Testis (tissue), 3 donors: Measurements from ENCODE around the gene SLC25A33. TPM values are rescaled to one million over a fixed set of nuclear protein-coding genes. Genes with fewer than 3 reads are reported as not detected.
A peak's percentile ranks its signal among the peaks of the same experiment; 100 is the strongest.

Experiments
- DNase-seq: peaks from one replicate; pipeline ENCODE4 v3.0.0-alpha.2; 2019
- H3K27ac ChIP-seq, 2 donors: fragments of 200-600 bp; sonication (generic); one replicate each; pipeline ENCODE4 v1.5.1; 2019
- H3K27me3 ChIP-seq: fragments of 200-600 bp; sonication (generic); one replicate; pipeline ENCODE4 v1.5.1; 2019
- H3K36me3 ChIP-seq: fragments of 200-600 bp; sonication (generic); one replicate; pipeline ENCODE4 v1.5.1; 2017; ENCODE audit warnings: low read depth; ENCODE audit errors: missing control alignments
- H3K4me1 ChIP-seq: fragments of 200-600 bp; sonication (generic); one replicate; pipeline ENCODE4 v1.5.1; 2019
- H3K4me3 ChIP-seq, 2 donors: fragments of 200-600 bp; sonication (generic); one replicate each; pipeline ENCODE4 v1.5.1; 2017 to 2019
- H3K9me3 ChIP-seq: fragments of 200-600 bp; sonication (generic); one replicate; pipeline ENCODE4 v1.5.1; 2017
- POLR2A ChIP-seq: fragments of 450-650 bp; IDR thresholded peaks from one replicate; pipeline ENCODE4 v1.6.1; 2017; ENCODE audit warnings: antibody characterized with exemption, mild to moderate bottlenecking, moderate library complexity
- WGBS, 2 donors: methylation state at CpG; one replicate each; pipeline ENCODE4 v1.1.5; 2018; 5-methylcytosine and 5-hydroxymethylcytosine counted together
- intact Hi-C: fragments of 100-400 bp; cut with DNase I; formaldehyde crosslinking; loops from one replicate; pipeline ENCODE4 v1.15.1; 2023; ENCODE audit warnings: low total_unique reads
- polyA plus RNA-seq: library from polyadenylated mRNA; stranded (reverse); fragments of 350-450 nt; fragmentation: Illumina TruSeq; extraction: RNeasy Lipid Tissue Mini Kit (QIAGEN cat#74804); gene quantifications from one replicate; pipeline ENCODE4 v1.2.3, GENCODE V29; 2014; ENCODE audit warnings: low read depth, low replicate concordance; ENCODE audit not compliant: insufficient read depth
- total RNA-seq, 2 donors: library from RNA; depleted of rRNA; stranded (reverse); fragments of >200 nt; gene quantifications; one replicate each; pipeline ENCODE4 v1.2.3, GENCODE V29; 2016
- TF ChIP-seq, protein P1 (sequence below), 3 experiments: fragments of 450-650 bp in 2 of 3; fragments of 200-600 bp in 1 of 3; sonication (generic) in 1 of 3; IDR thresholded peaks; one replicate each; pipeline ENCODE4 v1.5.1; 2016 to 2019; ENCODE audit warnings: antibody characterized with exemption in 3 of 3, mild to moderate bottlenecking in 2 of 3, moderate library complexity in 1 of 3

SLC25A33 gene
- total and polyA plus RNA-seq, 3 donors from 2014 or later, result 16.3 to 26.0 (median 17.4) TPM

DNA sequence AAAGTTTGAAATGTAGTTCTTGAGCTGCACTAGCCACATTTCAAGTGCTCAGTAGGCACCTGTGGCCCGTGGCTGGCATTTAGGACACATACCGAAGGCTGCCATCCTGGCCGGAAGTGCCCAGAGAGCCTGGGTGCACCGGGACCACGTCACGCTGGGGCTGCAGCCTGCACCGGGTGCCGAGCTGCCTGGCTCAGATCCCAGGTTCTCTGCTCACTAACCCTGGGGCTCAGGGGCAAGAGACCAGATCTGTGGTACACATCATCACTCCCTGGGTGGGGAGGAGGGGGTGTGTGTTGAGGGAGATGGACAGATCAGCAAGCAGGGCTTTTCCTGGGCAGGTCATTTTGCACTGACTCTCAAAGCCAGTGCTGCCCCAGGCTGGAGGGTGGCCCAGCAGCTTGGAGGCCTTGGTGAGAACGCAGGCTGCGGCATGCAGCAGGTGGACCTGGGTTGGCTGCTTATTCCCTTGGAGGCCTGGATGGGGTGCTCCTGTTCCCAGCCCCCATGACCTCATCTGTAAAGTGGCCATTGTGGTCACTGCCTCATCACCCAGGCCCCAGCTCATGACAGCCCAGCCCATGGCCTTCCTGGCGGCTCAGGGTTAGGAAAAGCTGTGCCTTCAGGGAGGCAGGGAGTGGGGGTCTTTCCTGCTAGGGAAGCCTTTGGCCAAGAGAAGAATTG lies 73.0 kb downstream of the SLC25A33 start:
- intact Hi-C loops, result no loop called here
- Histone ChIP-seq H3K4me1 (no peaks in the 10 kb centered on the region), H3K9me3 (no peaks in the 10 kb centered on the region), H3K27me3 (no peaks in the 10 kb centered on the region), H3K27ac (no peak overlapping the region), H3K36me3 (no peaks in the 10 kb centered on the region), H3K4me3 (no peak overlapping the region)
- 89 to 100% methylated on average over 1 to 11 of the region's 11 CpGs for WGBS, 2 donors
- DNase-seq, result no peak
- TF ChIP-seq POLR2A, result no peak
- TF ChIP-seq, protein P1, sequence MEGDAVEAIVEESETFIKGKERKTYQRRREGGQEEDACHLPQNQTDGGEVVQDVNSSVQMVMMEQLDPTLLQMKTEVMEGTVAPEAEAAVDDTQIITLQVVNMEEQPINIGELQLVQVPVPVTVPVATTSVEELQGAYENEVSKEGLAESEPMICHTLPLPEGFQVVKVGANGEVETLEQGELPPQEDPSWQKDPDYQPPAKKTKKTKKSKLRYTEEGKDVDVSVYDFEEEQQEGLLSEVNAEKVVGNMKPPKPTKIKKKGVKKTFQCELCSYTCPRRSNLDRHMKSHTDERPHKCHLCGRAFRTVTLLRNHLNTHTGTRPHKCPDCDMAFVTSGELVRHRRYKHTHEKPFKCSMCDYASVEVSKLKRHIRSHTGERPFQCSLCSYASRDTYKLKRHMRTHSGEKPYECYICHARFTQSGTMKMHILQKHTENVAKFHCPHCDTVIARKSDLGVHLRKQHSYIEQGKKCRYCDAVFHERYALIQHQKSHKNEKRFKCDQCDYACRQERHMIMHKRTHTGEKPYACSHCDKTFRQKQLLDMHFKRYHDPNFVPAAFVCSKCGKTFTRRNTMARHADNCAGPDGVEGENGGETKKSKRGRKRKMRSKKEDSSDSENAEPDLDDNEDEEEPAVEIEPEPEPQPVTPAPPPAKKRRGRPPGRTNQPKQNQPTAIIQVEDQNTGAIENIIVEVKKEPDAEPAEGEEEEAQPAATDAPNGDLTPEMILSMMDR (IDR thresholded peaks at IDR 0.05), result no peak

DNA sequence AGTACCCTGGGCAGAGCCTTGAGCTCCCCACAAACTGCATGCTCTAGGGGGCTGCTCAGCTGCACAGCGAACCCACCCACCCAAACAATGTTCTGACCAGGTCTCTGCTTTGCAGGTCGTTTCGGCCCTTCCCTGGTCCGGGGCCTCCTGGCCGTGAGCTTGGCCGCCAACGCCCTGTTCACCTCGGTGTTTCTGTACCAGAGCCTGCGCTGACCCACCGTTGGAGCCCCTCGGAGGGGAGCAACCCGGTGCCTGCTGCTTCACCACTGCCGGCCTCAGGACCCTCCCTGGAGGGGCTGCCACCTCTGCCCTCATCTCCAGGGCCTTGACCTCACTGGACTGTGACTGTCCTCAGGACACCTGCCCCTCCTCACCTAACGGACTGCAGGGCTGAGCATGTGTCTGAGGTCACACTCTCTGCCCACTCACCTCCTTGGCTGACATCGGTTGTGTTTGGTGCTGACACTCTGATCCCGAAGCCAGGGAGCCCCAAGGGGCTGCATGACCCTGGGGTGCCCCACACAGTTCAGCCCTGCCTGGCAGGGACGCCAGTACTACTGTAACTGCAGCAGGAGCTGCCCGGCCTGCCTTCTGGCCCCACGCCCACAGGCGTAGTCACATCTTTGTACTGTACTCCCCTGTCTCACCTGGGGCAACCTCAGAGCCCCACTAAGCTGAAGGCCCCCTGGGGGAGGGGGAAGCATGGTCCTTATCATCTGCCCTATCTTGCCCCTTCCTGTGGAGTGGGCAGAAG lies 73.8 kb downstream of the SLC25A33 start:
- intact Hi-C loops, result no loop called here

DNA sequence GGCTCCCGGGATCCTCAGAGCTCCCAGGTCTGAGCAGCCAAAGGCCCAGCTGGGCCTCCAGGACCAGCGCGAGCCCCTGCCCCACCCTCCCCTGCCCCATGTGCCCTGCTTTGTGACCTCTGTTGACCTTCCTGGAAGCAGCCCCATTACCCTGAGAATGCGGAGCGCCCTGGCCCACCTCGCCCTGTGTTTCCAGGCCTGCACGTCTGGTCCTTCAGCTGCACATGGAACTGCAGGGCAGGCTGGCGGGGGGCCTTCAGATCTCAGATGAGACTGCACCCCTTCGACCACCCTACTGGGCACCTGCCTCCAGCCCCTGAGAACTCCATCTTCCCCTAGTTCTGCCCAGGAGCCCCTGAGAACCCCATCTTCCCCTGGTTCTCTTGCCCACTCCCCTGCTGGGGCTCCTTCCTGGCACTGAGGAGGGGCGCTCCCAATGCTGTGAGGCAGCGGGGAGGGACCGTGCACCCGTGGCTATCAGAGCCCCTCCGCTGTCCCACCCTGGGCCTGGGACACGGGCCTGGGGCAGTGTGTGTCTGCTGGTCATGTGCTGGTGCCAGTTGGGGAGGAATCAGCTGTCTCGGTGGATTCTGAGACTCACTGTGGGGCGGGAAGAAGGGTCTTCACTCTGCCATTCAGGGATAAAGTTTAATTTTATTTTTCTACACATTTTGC lies 74.5 kb downstream of the SLC25A33 start:
- Histone ChIP-seq H3K9me3 (no peaks in the 10 kb centered on the region), H3K4me1 (no peaks in the 10 kb centered on the region), H3K27me3 (no peaks in the 10 kb centered on the region), H3K4me3 (no peak overlapping the region), H3K36me3 (no peaks in the 10 kb centered on the region), H3K27ac (no peak overlapping the region)
- intact Hi-C loops, result no loop called here
- TF ChIP-seq, protein P1 (IDR thresholded peaks at IDR 0.05), result no peak
- TF ChIP-seq POLR2A, result no peak
- WGBS, 2 donors, result 87 to 91% methylated on average over 8 to 16 of the region's 17 CpGs
- no peak for DNase-seq

More for the DNA sequence above, 73.8 kb downstream of the SLC25A33 start:
- H3K4me3 ChIP-seq, result no peak overlapping the region
- no peaks in the 10 kb centered on the region for H3K27me3 ChIP-seq
- H3K9me3 ChIP-seq, result no peaks in the 10 kb centered on the region
- TF ChIP-seq POLR2A, result no peak
- TF ChIP-seq, protein P1 (IDR thresholded peaks at IDR 0.05), result no peak
- H3K27ac ChIP-seq, result no peak overlapping the region
- no peaks in the 10 kb centered on the region for H3K36me3 ChIP-seq
- H3K4me1 ChIP-seq, result no peaks in the 10 kb centered on the region
- no peak for DNase-seq
- WGBS, 2 donors, result 86 to 94% methylated on average over 12 to 20 of the region's 20 CpGs

DNA sequence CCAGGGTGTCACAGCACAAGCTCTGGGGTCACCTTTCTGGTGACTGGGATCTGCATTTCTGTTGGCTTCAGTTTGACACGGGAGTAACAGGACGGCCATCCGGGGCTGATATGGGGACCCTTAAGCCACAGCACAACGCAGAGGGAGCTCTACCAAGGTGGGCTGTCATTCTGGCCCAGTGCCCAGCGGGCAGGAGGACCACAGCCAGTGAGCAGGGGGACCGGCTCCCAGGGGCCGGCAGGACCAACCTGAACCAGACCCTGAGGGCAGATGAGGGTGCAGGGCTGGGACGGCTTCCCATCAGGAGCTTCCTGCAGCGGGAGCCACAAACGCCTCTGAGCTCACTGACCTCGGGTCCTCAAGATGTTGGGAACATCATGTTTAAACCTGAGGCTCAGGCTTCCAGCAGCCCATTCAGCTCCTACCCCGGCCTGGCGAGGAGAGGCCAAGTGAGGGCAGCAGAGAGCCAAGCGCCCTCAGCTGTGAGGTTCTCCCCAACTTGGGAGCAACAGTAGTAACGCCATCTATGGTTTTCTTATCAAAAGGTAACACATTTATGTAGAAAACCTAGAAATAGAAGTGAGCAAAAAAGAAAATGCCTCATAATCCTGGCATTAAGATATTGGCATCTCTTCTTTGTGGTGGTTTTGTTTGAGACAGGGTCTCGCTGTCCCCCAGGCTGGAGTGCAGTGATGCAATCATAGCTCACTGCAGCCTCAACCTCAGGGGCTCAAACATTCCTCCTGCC lies 76.2 kb downstream of the SLC25A33 start:
- Histone ChIP-seq H3K4me1 (no peaks in the 10 kb centered on the region), H3K27ac (no peak overlapping the region), H3K4me3 (no peak overlapping the region), H3K9me3 (no peaks in the 10 kb centered on the region), H3K27me3 (no peaks in the 10 kb centered on the region), H3K36me3 (no peaks in the 10 kb centered on the region)
- TF ChIP-seq, protein P1 (IDR thresholded peaks at IDR 0.05), result peak in 2 of 3 experiments; percentile 37 to 43
- no peak for TF ChIP-seq POLR2A
- intact Hi-C loops, result no loop called here
- peak; percentile 67 for DNase-seq
- 53 to 58% methylated on average over 8 to 16 of the region's 16 CpGs for WGBS, 2 donors
